Duodenal mucosa (tissue), 2 donors: ENCODE measurements around the gene PSMD9.

Experiments used
- H3K27ac ChIP-seq: one replicate; pipeline ENCODE4 v1.7.0; 2013; ENCODE audit warnings: low read depth, low read length
- H3K27me3 ChIP-seq, 2 donors: one replicate each; pipeline ENCODE4 v1.7.0; 2013; ENCODE audit warnings: low read length in 2 of 2, control low read depth in 1 of 2; ENCODE audit not compliant: insufficient read depth in 2 of 2, control insufficient read depth in 1 of 2
- H3K36me3 ChIP-seq, 2 donors: one replicate each; pipeline ENCODE4 v1.7.0; 2013; ENCODE audit warnings: low read length in 2 of 2, control low read depth in 1 of 2; ENCODE audit not compliant: insufficient read depth in 2 of 2, control insufficient read depth in 1 of 2
- H3K4me1 ChIP-seq, 2 donors: one replicate each; pipeline ENCODE4 v1.7.0; 2013; ENCODE audit warnings: low read length in 2 of 2, control low read depth in 1 of 2; ENCODE audit not compliant: insufficient read depth in 2 of 2, control insufficient read depth in 1 of 2
- H3K4me3 ChIP-seq, 2 donors: one replicate each; pipeline ENCODE4 v1.7.0; 2013; ENCODE audit warnings: low read length in 2 of 2, low read depth in 1 of 2
- H3K9ac ChIP-seq, 2 donors: one replicate each; pipeline ENCODE4 v1.7.0; 2013; ENCODE audit warnings: low read length in 2 of 2, low read depth in 1 of 2
- H3K9me3 ChIP-seq, 2 donors: one replicate each; pipeline ENCODE4 v1.7.0; 2013; ENCODE audit warnings: low read length in 2 of 2, control low read depth in 1 of 2; ENCODE audit not compliant: control insufficient read depth in 1 of 2

PSMD9 gene

GRCh38 chr12:121934309-121934664 lies 45.7 kb downstream of the PSMD9 start:
- no peaks in the 10 kb centered on the region for H3K4me1 ChIP-seq
- no peak overlapping the region for H3K9ac ChIP-seq
- no peak overlapping the region for H3K27ac ChIP-seq
- no peak overlapping the region for H3K4me3 ChIP-seq
- H3K27me3 ChIP-seq: no peaks in the 10 kb centered on the region
- no peaks in the 10 kb centered on the region for H3K36me3 ChIP-seq
- no peaks in the 10 kb centered on the region for H3K9me3 ChIP-seq

- Histone ChIP-seq H3K4me3 (no peak overlapping the region), H3K9me3 (no peaks in the 10 kb centered on the region), H3K27ac (no peak overlapping the region), H3K4me1 (no peaks in the 10 kb centered on the region), H3K27me3 (no peaks in the 10 kb centered on the region), H3K9ac (no peak overlapping the region), H3K36me3 (no peaks in the 10 kb centered on the region)
Observed at GRCh38 chr12:121937654-121938053, 49.1 kb downstream of the PSMD9 start.

GRCh38 chr12:121939186-121939585 lies 50.6 kb downstream of the PSMD9 start:
- H3K27ac ChIP-seq: no peak overlapping the region
- no peaks in the 10 kb centered on the region for H3K9me3 ChIP-seq
- no peak overlapping the region for H3K9ac ChIP-seq

DNA sequence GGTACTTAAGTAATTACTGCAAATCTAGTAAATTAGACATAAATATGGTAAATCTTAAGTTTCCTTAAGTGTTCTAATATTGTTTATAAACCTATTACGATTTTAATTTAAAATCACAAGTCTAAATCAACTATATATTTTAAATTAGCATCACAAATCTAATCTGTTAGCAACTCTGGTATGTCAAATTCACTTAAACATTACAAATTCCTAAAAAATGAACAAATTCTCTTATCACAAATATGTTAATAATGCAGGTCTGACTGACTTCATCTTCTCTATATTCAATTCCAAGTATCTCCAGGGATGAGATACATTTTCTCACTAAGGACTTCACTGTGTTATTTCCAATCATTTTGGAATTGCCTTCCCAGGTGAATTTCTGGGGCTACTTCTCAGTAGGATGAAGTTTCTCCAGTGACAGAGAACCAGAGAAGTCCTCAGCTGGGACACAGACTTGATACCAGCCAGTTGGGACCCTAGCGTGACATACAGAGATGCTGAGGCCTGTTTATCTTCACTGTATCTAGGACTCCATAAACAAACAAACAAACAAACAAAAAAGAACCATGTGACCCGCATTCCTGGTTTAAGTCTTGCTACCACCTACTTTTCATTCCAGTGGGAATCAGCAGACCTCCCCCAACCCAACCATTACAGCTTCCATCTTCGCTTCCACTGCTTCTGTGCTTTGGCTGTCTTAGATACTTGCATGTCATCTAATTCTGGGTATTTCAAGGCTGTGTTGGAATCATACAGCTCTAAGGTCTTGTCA lies 51.6 kb downstream of the PSMD9 start:
- Histone ChIP-seq H3K36me3 (no peaks in the 10 kb centered on the region), H3K4me1 (no peaks in the 10 kb centered on the region), H3K27me3 (no peaks in the 10 kb centered on the region), H3K9me3 (no peaks in the 10 kb centered on the region), H3K27ac (no peak overlapping the region), H3K4me3 (no peak overlapping the region), H3K9ac (no peak overlapping the region)

More at GRCh38 chr12:121939186-121939585, 50.6 kb downstream of the PSMD9 start:
- H3K4me1 ChIP-seq: no peaks in the 10 kb centered on the region
- H3K36me3 ChIP-seq: no peaks in the 10 kb centered on the region
- H3K27me3 ChIP-seq: no peaks in the 10 kb centered on the region
- no peak overlapping the region for H3K4me3 ChIP-seq

DNA sequence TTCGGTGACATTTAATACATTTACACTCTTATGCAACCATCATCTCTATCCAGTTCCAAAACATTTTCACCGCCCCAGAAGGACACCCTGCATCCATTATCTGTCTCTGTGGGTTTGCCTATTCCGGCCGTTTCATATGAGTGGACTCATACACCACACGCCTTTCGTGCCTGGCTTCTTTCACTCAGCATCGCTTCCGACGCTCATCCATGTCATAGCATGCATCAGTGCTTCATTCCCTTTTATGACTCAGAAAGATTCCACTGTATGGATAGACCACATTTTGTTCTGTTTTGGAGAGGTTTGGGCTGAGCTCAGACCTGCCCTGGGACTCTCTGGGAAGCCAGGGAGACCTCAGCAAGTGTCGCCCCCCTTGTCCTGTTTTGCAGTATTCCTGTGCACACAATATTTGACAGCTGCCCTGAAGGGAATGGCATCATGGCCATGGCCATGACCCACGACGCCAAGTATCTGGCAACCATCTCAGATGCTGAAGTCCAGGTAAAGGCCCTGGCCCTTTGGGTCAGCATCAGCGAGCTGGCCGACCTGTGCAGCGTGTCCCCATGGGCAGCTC lies 53.6 kb downstream of the PSMD9 start:
- Histone ChIP-seq H3K27ac (no peak overlapping the region), H3K9ac (no peak overlapping the region), H3K27me3 (no peaks in the 10 kb centered on the region), H3K9me3 (no peaks in the 10 kb centered on the region), H3K4me3 (no peak overlapping the region), H3K4me1 (no peaks in the 10 kb centered on the region), H3K36me3 (no peaks in the 10 kb centered on the region)

DNA sequence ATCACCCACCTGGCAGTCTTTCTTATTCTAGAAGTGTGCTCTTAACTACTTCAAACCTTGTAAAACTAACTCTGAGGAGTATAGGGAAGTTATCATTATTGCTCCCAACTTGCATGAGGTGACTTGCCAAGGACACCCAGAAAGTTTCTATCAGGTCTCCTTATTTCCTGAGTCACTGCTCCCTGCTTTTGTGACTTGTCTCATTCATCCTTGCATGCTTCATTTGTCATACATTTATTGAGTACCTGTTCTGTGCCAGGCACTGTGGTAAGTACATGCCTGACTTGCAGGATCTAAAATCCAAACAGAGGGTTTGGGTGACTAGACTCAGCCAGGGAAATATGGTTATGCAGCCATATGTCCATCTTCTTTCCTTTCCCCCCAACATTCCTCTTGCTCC lies 55.3 kb downstream of the PSMD9 start:
- H3K4me3 ChIP-seq: no peak overlapping the region
- no peaks in the 10 kb centered on the region for H3K9me3 ChIP-seq
- H3K27me3 ChIP-seq: no peaks in the 10 kb centered on the region
- no peaks in the 10 kb centered on the region for H3K4me1 ChIP-seq
- no peaks in the 10 kb centered on the region for H3K36me3 ChIP-seq
- H3K9ac ChIP-seq: no peak overlapping the region
- no peak overlapping the region for H3K27ac ChIP-seq

DNA sequence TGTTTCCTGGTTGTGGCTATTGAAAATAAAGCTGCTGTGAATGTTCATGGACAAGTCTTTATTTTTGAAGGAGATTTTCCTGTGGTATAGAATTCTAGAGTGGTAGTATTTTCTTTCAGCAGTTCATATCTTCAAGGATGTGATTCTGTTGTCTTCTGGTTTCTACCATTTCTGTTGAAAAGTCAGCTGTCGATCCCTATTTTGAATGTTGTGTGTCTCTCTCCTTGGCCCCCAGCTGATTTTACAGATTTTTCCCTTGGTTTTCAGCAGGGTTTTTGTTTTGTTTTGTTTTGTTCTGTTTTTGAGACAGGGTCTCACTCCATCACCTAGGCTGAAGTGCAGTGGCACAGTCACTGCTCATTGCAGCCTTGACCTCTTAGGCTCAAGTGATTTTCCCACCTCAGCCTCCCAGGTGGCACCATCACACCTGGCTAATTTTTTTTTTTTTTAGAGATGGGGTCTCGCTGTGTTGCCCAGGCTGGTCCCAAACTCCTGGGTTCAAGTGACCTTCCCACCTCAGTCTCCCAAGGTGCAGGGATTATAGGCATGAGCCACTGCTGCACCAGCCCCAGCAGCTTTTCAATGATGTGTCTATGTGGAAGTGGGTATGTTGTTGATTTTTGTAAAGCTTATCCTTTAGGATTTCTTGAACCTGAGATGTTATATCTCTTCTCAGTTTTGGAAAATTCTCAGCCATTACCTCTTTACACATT lies 57.9 kb downstream of the PSMD9 start:
- Histone ChIP-seq H3K9me3 (no peaks in the 10 kb centered on the region), H3K4me3 (no peak overlapping the region), H3K27ac (no peak overlapping the region), H3K27me3 (no peaks in the 10 kb centered on the region), H3K36me3 (no peaks in the 10 kb centered on the region), H3K9ac (no peak overlapping the region), H3K4me1 (no peaks in the 10 kb centered on the region)

DNA sequence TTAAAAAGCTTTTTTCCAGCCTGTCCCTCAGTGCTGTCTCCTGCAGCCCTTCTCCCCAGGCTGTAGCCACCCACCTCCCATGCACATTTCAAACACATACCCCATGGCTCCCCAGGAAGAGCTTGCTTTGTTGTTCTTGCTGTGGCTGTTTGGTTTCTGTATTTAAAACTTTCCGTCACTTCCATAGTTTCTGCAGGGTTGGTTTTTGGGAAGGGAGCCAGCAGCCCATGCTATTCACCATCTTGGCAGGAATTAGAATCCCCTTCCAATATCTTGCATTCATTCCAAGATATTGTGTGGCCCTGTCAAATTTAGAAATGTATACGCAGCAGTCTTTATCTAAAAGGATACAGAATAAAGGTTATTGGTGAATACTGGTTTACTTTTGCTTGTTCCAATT lies 59.4 kb downstream of the PSMD9 start:
- H3K9me3 ChIP-seq: no peaks in the 10 kb centered on the region
- no peaks in the 10 kb centered on the region for H3K36me3 ChIP-seq
- no peaks in the 10 kb centered on the region for H3K27me3 ChIP-seq
- no peak overlapping the region for H3K9ac ChIP-seq
- no peaks in the 10 kb centered on the region for H3K4me1 ChIP-seq
- no peak overlapping the region for H3K4me3 ChIP-seq
- H3K27ac ChIP-seq: no peak overlapping the region

- H3K4me1 ChIP-seq: no peaks in the 10 kb centered on the region
- H3K27me3 ChIP-seq: no peaks in the 10 kb centered on the region
- H3K9ac ChIP-seq: no peak overlapping the region
- H3K27ac ChIP-seq: no peak overlapping the region
- no peaks in the 10 kb centered on the region for H3K9me3 ChIP-seq
- H3K4me3 ChIP-seq: no peak overlapping the region
- no peaks in the 10 kb centered on the region for H3K36me3 ChIP-seq
Observed at GRCh38 chr12:121949648-121950397, 61.2 kb downstream of the PSMD9 start.
